ENCODE results near the gene ARHGEF28. TPM values are rescaled to one million over a fixed set of nuclear protein-coding genes. Genes with fewer than 3 reads are reported as not detected.

The ARHGEF28 gene
- total RNA-seq: 2.5 and 12.3 TPM in 2 replicates

GRCh38 chr5:73625944-73626811, at the start of gene ARHGEF28:
TSS of gene ARHGEF28 (plus strand) at chr5:73626196. CDS start at chr5:73684852, 58,656 bp downstream.

Other genes starting within 250 kb of the ARHGEF28 start
- 3.3 and 8.2 TPM in 2 replicates for gene FOXD1, start 177.4 kb upstream of the ARHGEF28 start, total RNA-seq
- 134 and 169 TPM in 2 replicates for gene BTF3, start 127.8 kb upstream of the ARHGEF28 start, total RNA-seq
- 20.1 and 30.1 TPM in 2 replicates for gene ANKRA2, start 60.6 kb upstream of the ARHGEF28 start, total RNA-seq
- gene UTP15, start 60.5 kb upstream of the ARHGEF28 start, total RNA-seq: 11.8 and 12.0 TPM in 2 replicates

Measured in bronchial smooth muscle cell (primary cell).